CD4-positive, alpha-beta T cell treated with Interleukin-6 for 4 hours (primary cell): ENCODE data around the gene CERS4.
"Not testable (repeated sequence)": the region's sequence is repeated elsewhere in the genome, so short reads cannot be mapped to it uniquely, and the experiment has no call there.

Source experiments
- DNase-seq: peaks from one replicate; pipeline ENCODE4 v3.0.0-alpha.2; 2020; ENCODE audit warnings: mixed read lengths

CERS4 gene

GRCh38 chr19:8210421-8211101, 1.4 kb downstream of the CERS4 start:
- no peak for DNase-seq

GRCh38 chr19:8212212-8212611, 3.0 kb downstream of the CERS4 start:
- DNase-seq: no peak

- no peak for DNase-seq
These were observed 3.7 kb downstream of the CERS4 start for GRCh38 chr19:8212916-8213315.

DNA sequence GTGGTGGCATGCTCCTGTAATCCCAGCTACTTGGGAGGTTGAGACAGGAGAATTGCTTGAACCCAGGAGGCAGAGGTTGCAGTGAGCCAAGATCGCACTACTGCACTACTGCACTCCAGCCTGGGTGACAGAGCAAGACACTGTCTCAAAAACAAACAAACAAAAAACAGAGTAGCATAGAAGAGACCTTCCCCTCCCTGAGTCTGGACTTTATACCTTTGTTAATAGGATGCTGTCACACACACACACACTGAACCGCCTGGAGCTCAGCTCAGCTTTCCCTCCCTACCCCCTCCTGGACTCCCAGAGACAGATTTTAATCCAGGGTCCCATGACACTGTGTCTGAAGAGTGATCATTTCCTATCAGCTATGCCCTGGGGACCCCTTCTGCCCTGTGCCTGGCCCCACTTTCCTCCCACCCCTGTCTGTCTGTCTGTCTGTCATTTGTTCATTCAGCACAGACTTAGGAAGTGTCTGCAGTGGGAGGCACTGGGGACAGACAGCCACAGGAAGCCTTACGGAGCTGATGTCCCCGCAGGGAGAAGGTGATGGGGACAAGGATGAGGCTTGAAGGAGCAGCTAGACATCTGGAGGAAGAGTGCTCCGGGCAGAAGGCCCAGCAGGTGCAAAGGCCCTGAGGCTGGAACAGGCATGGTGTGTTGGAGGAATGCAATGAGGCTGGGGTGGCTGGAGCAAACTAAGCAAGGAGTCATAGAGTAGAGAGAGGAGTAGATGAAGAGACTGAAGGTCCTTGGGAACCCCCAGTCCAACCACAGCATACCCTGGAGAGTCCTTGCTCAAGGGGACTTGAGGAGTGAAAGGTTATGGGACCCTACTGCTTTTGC, 4.9 kb downstream of the CERS4 start:
- DNase-seq: no peak

- DNase-seq: no peak
These were observed 5.6 kb downstream of the CERS4 start for GRCh38 chr19:8214802-8215201.

- DNase-seq: no peak
These were observed 6.6 kb downstream of the CERS4 start for GRCh38 chr19:8215783-8216182.

GRCh38 chr19:8216357-8216756, 7.2 kb downstream of the CERS4 start:
- DNase-seq: no peak

- DNase-seq: not testable (repeated sequence)
These were observed 9.0 kb downstream of the CERS4 start for GRCh38 chr19:8218127-8218526.

GRCh38 chr19:8220481-8220880, 11.3 kb downstream of the CERS4 start:
- DNase-seq: no peak

GRCh38 chr19:8221161-8221560, 12.0 kb downstream of the CERS4 start:
- DNase-seq: no peak

- not testable (repeated sequence) for DNase-seq
These were observed 14.3 kb downstream of the CERS4 start for GRCh38 chr19:8223442-8223841.

DNA sequence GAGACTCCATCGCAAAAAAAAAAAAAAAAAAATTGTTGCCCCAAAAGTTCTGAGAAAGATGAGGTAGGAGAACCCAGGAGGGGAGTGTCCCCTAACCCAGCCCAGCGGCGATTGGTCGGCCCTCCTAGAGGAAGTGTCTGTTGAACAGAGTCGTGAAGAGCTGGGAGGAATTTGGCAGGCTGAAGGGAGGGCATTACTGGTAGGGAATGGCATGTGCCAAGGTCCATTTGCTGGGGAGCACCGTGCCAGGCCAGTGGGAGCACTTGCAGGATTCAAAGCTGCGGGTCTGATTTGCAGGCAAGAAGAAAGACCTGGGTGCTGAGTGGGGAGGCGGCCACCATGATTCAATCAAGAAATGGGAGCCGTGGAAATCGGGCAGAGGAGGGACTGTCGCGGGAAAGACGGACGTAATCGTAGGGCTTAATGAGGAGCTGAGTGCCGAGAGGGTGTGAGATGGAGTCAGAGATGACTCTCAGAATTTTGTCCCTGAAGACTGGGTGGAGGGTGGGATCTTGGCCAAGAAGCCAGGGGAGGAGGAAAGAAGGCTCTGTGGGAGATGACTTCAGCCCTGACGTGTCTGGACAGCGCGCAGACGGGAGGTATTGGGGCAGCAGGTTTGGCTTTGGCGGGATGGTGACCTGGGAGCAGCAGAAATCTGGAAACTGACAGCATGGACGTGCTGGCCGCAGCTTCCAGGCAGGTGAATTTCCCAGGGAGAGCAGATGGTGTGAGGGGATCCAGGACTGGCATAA, 15.4 kb downstream of the CERS4 start:
- no peak for DNase-seq

GRCh38 chr19:8231073-8231604, 22.0 kb downstream of the CERS4 start:
- no peak for DNase-seq

GRCh38 chr19:8233370-8233769, 24.2 kb downstream of the CERS4 start:
- no peak for DNase-seq

DNA sequence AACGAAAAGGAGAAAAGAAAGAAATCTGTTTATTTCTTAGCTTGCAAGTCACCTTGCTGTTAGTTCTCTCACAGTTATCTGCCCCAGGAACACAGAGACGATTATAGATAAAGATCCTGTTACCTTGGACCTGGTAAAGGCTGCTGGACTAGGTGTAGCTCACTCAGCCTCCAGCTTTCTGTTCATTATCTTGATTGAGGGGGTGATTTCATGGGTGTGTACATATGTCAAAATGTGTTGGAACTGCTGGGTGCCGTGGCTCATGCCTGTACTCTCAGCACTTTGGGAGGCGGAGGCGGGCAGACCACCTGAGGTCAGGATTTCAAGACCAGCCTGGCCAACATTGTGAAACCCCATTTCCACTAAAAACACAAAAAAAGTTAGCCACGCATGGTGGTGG, 27.9 kb downstream of the CERS4 start:
- no peak for DNase-seq

GRCh38 chr19:8238251-8238650, 29.1 kb downstream of the CERS4 start:
- no peak for DNase-seq

GRCh38 chr19:8239528-8240273, 30.5 kb downstream of the CERS4 start:
- DNase-seq: no peak

GRCh38 chr19:8240274-8241229, 31.4 kb downstream of the CERS4 start:
- peak; percentile 52 for DNase-seq

- DNase-seq: no peak
These were observed 32.5 kb downstream of the CERS4 start for GRCh38 chr19:8241646-8242045.

- no peak for DNase-seq
These were observed 33.1 kb downstream of the CERS4 start for GRCh38 chr19:8242211-8242821.

DNA sequence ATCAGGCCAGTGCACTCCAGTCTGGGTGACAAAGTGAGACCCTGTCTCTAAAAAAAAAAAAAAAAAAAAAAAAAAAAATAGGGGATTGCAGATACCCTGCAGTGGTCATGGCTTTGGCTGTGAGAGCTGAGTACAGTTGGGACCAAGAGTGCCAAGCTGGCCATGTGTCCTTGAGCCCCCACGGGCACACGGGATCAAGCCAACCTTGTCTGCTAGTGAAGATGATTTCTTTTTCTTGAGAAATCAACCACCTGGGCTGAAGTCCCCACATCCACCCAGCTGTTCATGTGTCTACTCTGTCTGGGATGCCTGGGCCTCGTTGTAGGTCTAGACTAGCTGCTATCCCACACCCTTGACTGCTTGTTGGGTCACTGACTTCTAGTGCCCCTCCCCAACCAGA, 34.0 kb downstream of the CERS4 start:
- no peak for DNase-seq
